Body of pancreas (tissue), 4 donors: ENCODE results near the gene ZNF66.

ENCODE experiments used
- CTCF ChIP-seq, 7 experiments: fragments of 450-650 bp in 4 of 7; fragments of 200-600 bp in 3 of 7; sonication (generic) in 3 of 7; IDR thresholded peaks; one replicate each; pipeline ENCODE4 v1.5.1; 2016 to 2019; ENCODE audit warnings: antibody characterized with exemption in 7 of 7
- POLR2A ChIP-seq, 3 donors: fragments of 450-650 bp; IDR thresholded peaks; one replicate each; pipeline ENCODE4 v1.6.1; 2016; ENCODE audit warnings: antibody characterized with exemption in 3 of 3, mild to moderate bottlenecking in 2 of 3

GRCh38 chr19:20840371-20840770 is 64.3 kb downstream of the ZNF66 start:
- TF ChIP-seq CTCF (IDR thresholded peaks at IDR 0.05) (no peak), POLR2A (IDR thresholded peaks at IDR 0.05) (no peak)
